IMR-90 (cell line): Measurements from ENCODE around the gene HNMT. TPM values are rescaled to one million over a fixed set of nuclear protein-coding genes. Genes with fewer than 3 reads are reported as not detected.

Experiments
- ATAC-seq: fragments of 200-7000 bp; cut with Tn5 transposase; 2 replicates; pipeline ENCODE4 v1.9.1; 2020; ENCODE audit warnings: low read depth, mild to moderate bottlenecking, moderate library complexity
- BruUV-seq: library from RNA; stranded (reverse); fragments of 400-500 nt; replicated peaks from 2 replicates; lab custom pipeline; 2021; lab: Mats Ljungman, UMichigan
- CTCF ChIA-PET: fragments of 300-600 bp; formaldehyde crosslinking; extraction: SDS; loops from one replicate; lab custom pipeline; 2021; ENCODE audit warnings: antibody characterized with exemption; lab: Yijun Ruan, JAX
- POLR2A ChIA-PET: fragments of 300-600 bp; sonication (Branson Sonifier 250); formaldehyde crosslinking; loops from one replicate; lab custom pipeline; 2022; ENCODE audit warnings: antibody characterized with exemption; ENCODE audit not compliant: unreplicated experiment; lab: Charles Lee
- DNase-seq: peaks from one replicate; pipeline ENCODE4 v3.0.0; 2013
- H2AFZ ChIP-seq: replicated peaks from 2 replicates; pipeline ENCODE3; 2013; ENCODE audit warnings: low read length, mild to moderate bottlenecking; ENCODE audit not compliant: poor library complexity
- H2AK5ac ChIP-seq: 2 replicates; pipeline ENCODE4 v1.6.1; 2013; ENCODE audit warnings: low read depth, low read length, inconsistent platforms
- H2AK9ac ChIP-seq: replicated peaks from 2 replicates; pipeline ENCODE3; 2013; ENCODE audit warnings: mild to moderate bottlenecking, low read depth, low read length, moderate library complexity; ENCODE audit not compliant: poor library complexity
- H2BK120ac ChIP-seq: 2 replicates; pipeline ENCODE4 v1.6.1; 2013; ENCODE audit warnings: low read depth, low read length, inconsistent platforms
- H2BK15ac ChIP-seq: 3 replicates; pipeline ENCODE4 v1.6.1; 2013; ENCODE audit warnings: low read depth, low read length, inconsistent platforms
- H2BK20ac ChIP-seq: 2 replicates; pipeline ENCODE4 v1.6.1; 2013; ENCODE audit warnings: low read depth, mild to moderate bottlenecking, inconsistent platforms, low read length, moderate library complexity
- H2BK5ac ChIP-seq: 2 replicates; pipeline ENCODE4 v1.6.1; 2013; ENCODE audit warnings: mild to moderate bottlenecking, low read depth, low read length, inconsistent platforms; ENCODE audit not compliant: poor library complexity, severe bottlenecking
- H3K14ac ChIP-seq: replicated peaks from 2 replicates; pipeline ENCODE4 v1.6.1; 2013; ENCODE audit warnings: low read depth, low read length, inconsistent platforms
- H3K18ac ChIP-seq: 2 replicates; pipeline ENCODE4 v1.6.1; 2013; ENCODE audit warnings: low read depth, low read length, control low read depth
- H3K23ac ChIP-seq: 2 replicates; pipeline ENCODE4 v1.6.1; 2013; ENCODE audit warnings: low read depth, low read length, inconsistent platforms
- H3K27ac ChIP-seq: 2 replicates; pipeline ENCODE4 v1.5.1; 2013; ENCODE audit warnings: mild to moderate bottlenecking, control low read depth, low read length; ENCODE audit not compliant: insufficient read depth
- H3K27me3 ChIP-seq: 2 replicates; pipeline ENCODE4 v1.6.1; 2013; ENCODE audit warnings: low read length; ENCODE audit not compliant: control insufficient read depth, insufficient read depth
- H3K36me3 ChIP-seq: 2 replicates; pipeline ENCODE4 v1.6.1; 2013; ENCODE audit warnings: low read length, mixed read lengths; ENCODE audit not compliant: control insufficient read depth, insufficient read depth
- H3K4ac ChIP-seq: 2 replicates; pipeline ENCODE4 v1.6.1; 2013; ENCODE audit warnings: low read depth, low read length, inconsistent platforms
- H3K4me1 ChIP-seq: 2 replicates; pipeline ENCODE4 v1.6.1; 2013; ENCODE audit warnings: low read length, mixed read lengths; ENCODE audit not compliant: control insufficient read depth, insufficient read depth
- H3K4me2 ChIP-seq: 2 replicates; pipeline ENCODE4 v1.6.1; 2013; ENCODE audit warnings: low read depth, mild to moderate bottlenecking, control low read depth, low read length, moderate library complexity
- H3K4me3 ChIP-seq: 2 replicates; pipeline ENCODE4 v1.5.1; 2013; ENCODE audit warnings: low read depth, mild to moderate bottlenecking, control low read depth, low read length, moderate library complexity; ENCODE audit not compliant: insufficient read depth
- H3K56ac ChIP-seq: 2 replicates; pipeline ENCODE4 v1.6.1; 2013; ENCODE audit warnings: low read length, inconsistent platforms; ENCODE audit not compliant: insufficient read depth; ENCODE audit errors: extremely low read depth
- H3K79me1 ChIP-seq, 2 experiments: 2 replicates each; pipeline ENCODE4 v1.6.1; 2013; ENCODE audit warnings: low read length in 2 of 2, inconsistent platforms in 1 of 2, low read depth in 1 of 2
- H3K9ac ChIP-seq: 2 replicates; pipeline ENCODE4 v1.6.1; 2013; ENCODE audit warnings: low read depth, low read length, control low read depth
- H3K9me1 ChIP-seq: 2 replicates; pipeline ENCODE4 v1.6.1; 2013; ENCODE audit warnings: low read length, inconsistent platforms; ENCODE audit not compliant: insufficient read depth
- H3K9me3 ChIP-seq: 2 replicates; pipeline ENCODE4 v1.6.1; 2013; ENCODE audit warnings: low read length; ENCODE audit not compliant: control insufficient read depth, insufficient read depth
- H4K20me1 ChIP-seq: 2 replicates; pipeline ENCODE4 v1.6.1; 2013; ENCODE audit warnings: low read length, inconsistent platforms; ENCODE audit not compliant: insufficient read depth
- H4K5ac ChIP-seq: 2 replicates; pipeline ENCODE4 v1.6.1; 2013; ENCODE audit warnings: mild to moderate bottlenecking, low read depth, low read length, control low read depth
- H4K8ac ChIP-seq, 2 experiments: 2 replicates each; pipeline ENCODE4 v1.6.1; 2013; ENCODE audit warnings: low read depth in 2 of 2, low read length in 2 of 2, control low read depth in 1 of 2, inconsistent platforms in 1 of 2
- H4K91ac ChIP-seq: 2 replicates; pipeline ENCODE4 v1.6.1; 2013; ENCODE audit warnings: low read depth, low read length, inconsistent platforms; ENCODE audit not compliant: insufficient read depth
- BHLHE40 ChIP-seq: fragments of 150-350 bp; IDR thresholded peaks from 2 replicates; pipeline ENCODE4 v1.6.1; 2016; ENCODE audit warnings: mild to moderate bottlenecking, low read depth, low read length
- CHD1 ChIP-seq: IDR thresholded peaks from 2 replicates; pipeline ENCODE4 v1.6.1; 2012; ENCODE audit warnings: low read depth, low read length, improper control_type of control experiment
- CTCF ChIP-seq: conservative IDR thresholded peaks from 2 replicates; pipeline ENCODE4 v1.5.1; 2012; ENCODE audit warnings: mild to moderate bottlenecking, low read depth, low read length, improper control_type of control experiment
- ELK1 ChIP-seq: fragments of 150-350 bp; IDR thresholded peaks from 2 replicates; pipeline ENCODE4 v1.6.1; 2016; ENCODE audit warnings: low read depth, mild to moderate bottlenecking, low read length, moderate library complexity, borderline replicate concordance
- FOS ChIP-seq: fragments of 150-350 bp; IDR thresholded peaks from 2 replicates; pipeline ENCODE4 v1.6.1; 2016; ENCODE audit warnings: low read depth, low read length
- MAFK ChIP-seq: IDR thresholded peaks from 2 replicates; pipeline ENCODE4 v1.6.1; 2012; ENCODE audit warnings: low read depth, low read length, improper control_type of control experiment
- MAZ ChIP-seq: IDR thresholded peaks from 2 replicates; pipeline ENCODE4 v1.6.1; 2012; ENCODE audit warnings: low read depth, mild to moderate bottlenecking, low read length, improper control_type of control experiment, moderate library complexity, borderline replicate concordance
- MXI1 ChIP-seq: IDR thresholded peaks from 2 replicates; pipeline ENCODE4 v1.6.1; 2012; ENCODE audit warnings: low read depth, mild to moderate bottlenecking, low read length, moderate library complexity, borderline replicate concordance
- NFE2L2 ChIP-seq: fragments of 150-350 bp; IDR thresholded peaks from 2 replicates; pipeline ENCODE4 v1.6.1; 2016; ENCODE audit warnings: low read depth, mild to moderate bottlenecking, low read length
- POLR2A ChIP-seq: IDR thresholded peaks from 2 replicates; pipeline ENCODE4 v1.6.1; 2012; ENCODE audit warnings: mild to moderate bottlenecking, low read depth, low read length
- RAD21 ChIP-seq: IDR thresholded peaks from 2 replicates; pipeline ENCODE4 v1.6.1; 2012; ENCODE audit warnings: low read length, improper control_type of control experiment
- RFX5 ChIP-seq: IDR thresholded peaks from 2 replicates; pipeline ENCODE4 v1.8.0; 2012; ENCODE audit warnings: low read depth, mild to moderate bottlenecking, low read length, moderate library complexity
- SMC3 ChIP-seq: fragments of 150-350 bp; IDR thresholded peaks from 2 replicates; pipeline ENCODE4 v1.6.1; 2016; ENCODE audit warnings: low read depth, mild to moderate bottlenecking, antibody characterized with exemption, low read length, moderate library complexity
- USF2 ChIP-seq: fragments of 150-350 bp; IDR thresholded peaks from 2 replicates; pipeline ENCODE4 v1.6.1; 2017; ENCODE audit warnings: mild to moderate bottlenecking, antibody characterized with exemption, low read length, low read depth
- WGBS, 2 experiments: methylation state at CpG; one replicate each; pipeline versions ENCODE4 v1.1.5 to v1.1.7; 2013; ENCODE audit warnings: missing lambda C conversion rate in 2 of 2; ENCODE audit not compliant: insufficient read length in 1 of 2; ENCODE audit errors: extremely low coverage in 2 of 2; 5-methylcytosine and 5-hydroxymethylcytosine counted together
- dilution Hi-C: fragments of 300-500 bp; cut with HindIII; formaldehyde crosslinking; loops from one replicate; pipeline ENCODE4 v1.14.3; 2018; ENCODE audit warnings: low sequenced_read_pairs; ENCODE audit not compliant: unreplicated experiment
- in situ Hi-C: fragments of 300-500 bp; cut with MboI; formaldehyde crosslinking; loops from 3 replicates; pipeline ENCODE4 v1.14.3; 2019; ENCODE audit warnings: low sequenced_read_pairs, inconsistent platforms, mixed read lengths
- intact Hi-C: fragments of 100-400 bp; cut with micrococcal nuclease; formaldehyde crosslinking; loops from 2 replicates; pipeline ENCODE4 v1.10.0; 2022
- polyA plus RNA-seq, 3 experiments: library from polyadenylated mRNA; depleted of rRNA; stranded (reverse); fragments of >200 nt; gene quantifications; 2 replicates each; pipeline ENCODE4 v1.2.3, GENCODE V29; 2012; ENCODE audit warnings: low replicate concordance in 1 of 3
- total RNA-seq: library from RNA; depleted of rRNA; stranded (reverse); fragments of >200 nt; gene quantifications from 2 replicates; pipeline ENCODE4 v1.2.3, GENCODE V29; 2012

HNMT gene
- total and polyA plus RNA-seq, 2 of the 4 experiments (the other 2 are of a cell fraction) = 6.4 to 14.2 TPM

GRCh38 chr2:138007431-138007830 is 43.2 kb downstream of the HNMT start:
- in situ Hi-C loops = no loop called here

More at GRCh38 chr2:138007431-138007830, 43.2 kb downstream of the HNMT start:
- no peaks in the 10 kb centered on the region for H3K9me3 ChIP-seq
- no peak for ATAC-seq
- no peak overlapping the region for H4K8ac ChIP-seq
- H3K79me1 ChIP-seq = no peaks in the 10 kb centered on the region
- H2AK9ac ChIP-seq = no peak overlapping the region
- H3K4me3 ChIP-seq = no peak overlapping the region
- TF ChIP-seq USF2 = no peak
- no peak for TF ChIP-seq NFE2L2
- TF ChIP-seq MAFK = no peak
- no peak for TF ChIP-seq ELK1
- TF ChIP-seq MAZ = no peak
- TF ChIP-seq CHD1 = no peak
- no peak for TF ChIP-seq RAD21
- no peak for TF ChIP-seq POLR2A
- no peak for TF ChIP-seq MXI1
- no peak for TF ChIP-seq CTCF
- TF ChIP-seq FOS = no peak
- no peak for TF ChIP-seq SMC3
- TF ChIP-seq RFX5 = no peak
- no peak for TF ChIP-seq BHLHE40
- ChIA-PET CTCF (no interaction called here), POLR2A (no interaction called here)
- no peak overlapping the region for H3K23ac ChIP-seq
- H2AFZ ChIP-seq = no peak overlapping the region
- dilution Hi-C loops = no loop called here
- H2BK5ac ChIP-seq = no peak overlapping the region
- BruUV-seq = no TSS peak
- no peaks in the 10 kb centered on the region for H3K27me3 ChIP-seq
- no peak overlapping the region for H3K14ac ChIP-seq
- no peak overlapping the region for H4K5ac ChIP-seq
- H3K9ac ChIP-seq = no peak overlapping the region
- H3K18ac ChIP-seq = no peak overlapping the region
- no peaks in the 10 kb centered on the region for H3K9me1 ChIP-seq
- no peak overlapping the region for H3K4me2 ChIP-seq
- no peak overlapping the region for H3K56ac ChIP-seq
- H2BK20ac ChIP-seq = no peak overlapping the region
- H3K27ac ChIP-seq = no peak overlapping the region
- DNase-seq = no peak
- H3K4ac ChIP-seq = no peak overlapping the region
- no peak overlapping the region for H2BK15ac ChIP-seq
- intact Hi-C loops = no loop called here
- H2AK5ac ChIP-seq = no peak overlapping the region
- no CpG with 5 or more reads among the region's 2 CpGs for WGBS, 2 experiments
- no peaks in the 10 kb centered on the region for H4K20me1 ChIP-seq
- peaks cover 4% of the 10 kb centered on the region; the same call in 1 of the 2 replicates for H3K36me3 ChIP-seq
- no peak overlapping the region for H4K91ac ChIP-seq
- no peaks in the 10 kb centered on the region for H3K4me1 ChIP-seq
- no peak overlapping the region for H2BK120ac ChIP-seq
